Neuronal stem cell (in vitro differentiated cells): ENCODE results near the gene NUP98.

Experiments used
- DNase-seq: peaks from one replicate; pipeline ENCODE4 v3.0.0-alpha.2; 2013; ENCODE audit warnings: low spot score
- H2AFZ ChIP-seq: one replicate; pipeline ENCODE4 v1.6.1; 2013; ENCODE audit warnings: mild to moderate bottlenecking, low read length, inconsistent platforms
- H2AK5ac ChIP-seq: 2 replicates; pipeline ENCODE4 v1.6.1; 2013; ENCODE audit warnings: low read depth, mild to moderate bottlenecking, inconsistent platforms, low read length, moderate library complexity, mixed read lengths
- H2BK120ac ChIP-seq: 2 replicates; pipeline ENCODE4 v1.6.1; 2013; ENCODE audit warnings: low read depth, mild to moderate bottlenecking, inconsistent platforms, low read length, moderate library complexity, mixed read lengths
- H2BK12ac ChIP-seq: one replicate; pipeline ENCODE4 v1.6.1; 2013; ENCODE audit warnings: low read length, inconsistent platforms
- H2BK15ac ChIP-seq: 2 replicates; pipeline ENCODE4 v1.6.1; 2013; ENCODE audit warnings: mild to moderate bottlenecking, low read length, inconsistent platforms, mixed read lengths
- H2BK5ac ChIP-seq: one replicate; pipeline ENCODE4 v1.6.1; 2013; ENCODE audit warnings: inconsistent platforms, mild to moderate bottlenecking, low read length, moderate library complexity
- H3K14ac ChIP-seq: one replicate; pipeline ENCODE4 v1.6.1; 2013; ENCODE audit warnings: low read length, inconsistent platforms
- H3K18ac ChIP-seq: 2 replicates; pipeline ENCODE4 v1.6.1; 2013; ENCODE audit warnings: low read length, inconsistent platforms
- H3K23ac ChIP-seq: 2 replicates; pipeline ENCODE4 v1.6.1; 2013; ENCODE audit warnings: low read depth, mild to moderate bottlenecking, mixed read lengths, low read length, inconsistent platforms; ENCODE audit not compliant: poor library complexity
- H3K27ac ChIP-seq: replicated peaks from 3 replicates; pipeline ENCODE4 v1.5.1; 2013; ENCODE audit warnings: low read length, inconsistent platforms
- H3K27me3 ChIP-seq, 3 experiments: 2 replicates each; pipeline ENCODE4 v1.6.1; 2013; ENCODE audit warnings: low read length in 3 of 3, mild to moderate bottlenecking in 2 of 3, inconsistent platforms in 1 of 3, low read depth in 1 of 3, mixed read lengths in 1 of 3, moderate library complexity in 1 of 3; ENCODE audit not compliant: control insufficient read depth in 3 of 3, insufficient read depth in 3 of 3
- H3K36me3 ChIP-seq, 2 donors: replicated peaks in 1 of 2; 2 replicates each; pipeline ENCODE4 v1.6.1; 2013; ENCODE audit warnings: low read length in 2 of 2; ENCODE audit not compliant: control insufficient read depth in 2 of 2, insufficient read depth in 2 of 2
- H3K4ac ChIP-seq: 2 replicates; pipeline ENCODE4 v1.6.1; 2013; ENCODE audit warnings: inconsistent platforms, mild to moderate bottlenecking, low read length, moderate library complexity
- H3K4me1 ChIP-seq, 2 donors: 1 replicate in 1 of 2; 2 replicates in 1 of 2; pipeline ENCODE4 v1.6.1; 2013; ENCODE audit warnings: low read length in 2 of 2, low read depth in 1 of 2; ENCODE audit not compliant: control insufficient read depth in 2 of 2, insufficient read depth in 1 of 2
- H3K4me2 ChIP-seq: one replicate; pipeline ENCODE4 v1.6.1; 2013; ENCODE audit warnings: mild to moderate bottlenecking, low read length, inconsistent platforms; ENCODE audit not compliant: insufficient read depth, poor library complexity, severe bottlenecking
- H3K4me3 ChIP-seq, 2 donors: 2 replicates each; pipeline ENCODE4 v1.5.1; 2013; ENCODE audit warnings: low read length in 2 of 2, mild to moderate bottlenecking in 2 of 2, inconsistent platforms in 1 of 2, moderate library complexity in 1 of 2
- H3K79me1 ChIP-seq: one replicate; pipeline ENCODE4 v1.6.1; 2013; ENCODE audit warnings: low read depth, mild to moderate bottlenecking, inconsistent platforms, low read length, moderate library complexity
- H3K9ac ChIP-seq: one replicate; pipeline ENCODE4 v1.6.1; 2013; ENCODE audit warnings: mild to moderate bottlenecking, low read depth, low read length, inconsistent platforms; ENCODE audit not compliant: poor library complexity
- H3K9me3 ChIP-seq, 2 donors: replicated peaks in 1 of 2; 2 replicates each; pipeline versions ENCODE3 to v1.6.1; 2013; ENCODE audit warnings: low read length in 2 of 2, mild to moderate bottlenecking in 2 of 2, inconsistent platforms in 1 of 2, low read depth in 1 of 2, mixed read lengths in 1 of 2, moderate library complexity in 1 of 2; ENCODE audit not compliant: control insufficient read depth in 2 of 2, insufficient read depth in 1 of 2
- H4K8ac ChIP-seq: one replicate; pipeline ENCODE4 v1.6.1; 2013; ENCODE audit warnings: low read depth, mild to moderate bottlenecking, inconsistent platforms, low read length, moderate library complexity
- H4K91ac ChIP-seq: one replicate; pipeline ENCODE4 v1.6.1; 2013; ENCODE audit warnings: low read length, low read depth, mild to moderate bottlenecking, inconsistent platforms; ENCODE audit not compliant: poor library complexity
- WGBS, 2 donors: extraction: QIAGEN DNeasy Blood & Tissue Kit; methylation state at CpG; one replicate each; pipeline ENCODE4 v1.1.7; 2013; ENCODE audit warnings: missing lambda C conversion rate in 2 of 2, mixed read lengths in 1 of 2; ENCODE audit not compliant: insufficient read length in 2 of 2, insufficient replicate concordance in 1 of 2; ENCODE audit errors: extremely low coverage in 2 of 2; 5-methylcytosine and 5-hydroxymethylcytosine counted together

NUP98 gene

GRCh38 chr11:3737386-3737933 lies 59.9 kb downstream of the NUP98 start:
- Histone ChIP-seq H3K27me3 (no peaks in the 10 kb centered on the region), H2AFZ (no peak overlapping the region), H3K9me3 (no peaks in the 10 kb centered on the region), H2BK5ac (no peak overlapping the region), H2BK120ac (no peak overlapping the region), H2BK15ac (no peak overlapping the region), H4K8ac (no peak overlapping the region), H3K14ac (no peak overlapping the region), H3K9ac (no peak overlapping the region), H2BK12ac (no peak overlapping the region), H3K36me3 (peaks cover 14 to 99% of the 10 kb centered on the region in 2 donors), H3K18ac (no peak overlapping the region), H2AK5ac (no peak overlapping the region), H3K4me3 (no peak overlapping the region), H3K23ac (no peak overlapping the region), H4K91ac (no peak overlapping the region), H3K4ac (no peak overlapping the region), H3K27ac (no peak overlapping the region), H3K4me1 (no peaks in the 10 kb centered on the region), H3K79me1 (no peaks in the 10 kb centered on the region), H3K4me2 (no peak overlapping the region)
- no peak for DNase-seq
- no CpG with 5 or more reads among the region's 11 CpGs for WGBS, 2 donors

- Histone ChIP-seq H3K4me3 (no peak overlapping the region), H3K14ac (no peak overlapping the region), H2BK15ac (no peak overlapping the region), H2AFZ (no peak overlapping the region), H3K36me3 (peaks cover 11 to 100% of the 10 kb centered on the region in 2 donors), H3K9ac (no peak overlapping the region), H3K4ac (no peak overlapping the region), H3K23ac (no peak overlapping the region), H3K9me3 (no peaks in the 10 kb centered on the region), H3K4me2 (no peak overlapping the region), H3K27me3 (no peaks in the 10 kb centered on the region), H3K27ac (no peak overlapping the region), H4K8ac (no peak overlapping the region), H2BK5ac (no peak overlapping the region), H2AK5ac (no peak overlapping the region), H3K79me1 (no peaks in the 10 kb centered on the region), H3K18ac (no peak overlapping the region), H2BK120ac (no peak overlapping the region), H4K91ac (no peak overlapping the region), H2BK12ac (no peak overlapping the region), H3K4me1 (no peaks in the 10 kb centered on the region)
- DNase-seq: no peak
Observed at GRCh38 chr11:3736816-3737215, 60.5 kb downstream of the NUP98 start.

GRCh38 chr11:3735827-3736226 lies 61.5 kb downstream of the NUP98 start:
- H2BK5ac ChIP-seq: no peak overlapping the region
- WGBS, 2 donors: no CpG with 5 or more reads among the region's 4 CpGs
- H3K79me1 ChIP-seq: no peaks in the 10 kb centered on the region
- H3K14ac ChIP-seq: no peak overlapping the region
- H3K36me3 ChIP-seq: peaks cover 9 to 100% of the 10 kb centered on the region in 2 donors
- H3K23ac ChIP-seq: no peak overlapping the region
- no peak overlapping the region for H2AK5ac ChIP-seq
- no peak overlapping the region for H3K9ac ChIP-seq
- no peak overlapping the region for H4K8ac ChIP-seq
- peak overlapping the region in 1 of 2 donors; percentile 60 for H3K4me3 ChIP-seq
- no peak overlapping the region for H2BK15ac ChIP-seq
- DNase-seq: no peak
- H2BK12ac ChIP-seq: no peak overlapping the region
- H3K9me3 ChIP-seq: no peaks in the 10 kb centered on the region
- H3K4me2 ChIP-seq: no peak overlapping the region
- H2BK120ac ChIP-seq: no peak overlapping the region
- H3K27ac ChIP-seq: no peak overlapping the region
- no peaks in the 10 kb centered on the region for H3K4me1 ChIP-seq
- no peak overlapping the region for H3K4ac ChIP-seq
- no peak overlapping the region for H4K91ac ChIP-seq
- H3K18ac ChIP-seq: no peak overlapping the region
- H2AFZ ChIP-seq: no peak overlapping the region
- no peaks in the 10 kb centered on the region for H3K27me3 ChIP-seq

GRCh38 chr11:3732671-3733436 lies 64.5 kb downstream of the NUP98 start:
- H3K23ac ChIP-seq: no peak overlapping the region
- no peak overlapping the region for H4K8ac ChIP-seq
- H3K9me3 ChIP-seq: no peaks in the 10 kb centered on the region
- no peak for DNase-seq
- H3K79me1 ChIP-seq: no peaks in the 10 kb centered on the region
- H3K4me2 ChIP-seq: no peak overlapping the region
- no peak overlapping the region for H3K27ac ChIP-seq
- peaks cover 20 to 99% of the 10 kb centered on the region in 2 donors for H3K36me3 ChIP-seq
- no peak overlapping the region for H4K91ac ChIP-seq
- H2AK5ac ChIP-seq: no peak overlapping the region
- no peak overlapping the region for H3K18ac ChIP-seq
- no peaks in the 10 kb centered on the region for H3K27me3 ChIP-seq
- H2BK120ac ChIP-seq: no peak overlapping the region
- no peak overlapping the region for H3K9ac ChIP-seq
- no peaks in the 10 kb centered on the region for H3K4me1 ChIP-seq
- no peak overlapping the region for H2BK12ac ChIP-seq
- WGBS, 2 donors: no CpG with 5 or more reads among the region's 8 CpGs
- H2BK5ac ChIP-seq: no peak overlapping the region
- no peak overlapping the region for H3K14ac ChIP-seq
- H2BK15ac ChIP-seq: no peak overlapping the region
- H2AFZ ChIP-seq: no peak overlapping the region
- no peak overlapping the region for H3K4ac ChIP-seq
- no peak overlapping the region for H3K4me3 ChIP-seq
